ENCODE data around the gene HIPK4. TPM values are rescaled to one million over a fixed set of nuclear protein-coding genes. Genes with fewer than 3 reads are reported as not detected.

The HIPK4 gene
- polyA plus RNA-seq, 2 of the 4 experiments (the other 2 are of a cell fraction): 0.18 to 0.25 TPM

DNA sequence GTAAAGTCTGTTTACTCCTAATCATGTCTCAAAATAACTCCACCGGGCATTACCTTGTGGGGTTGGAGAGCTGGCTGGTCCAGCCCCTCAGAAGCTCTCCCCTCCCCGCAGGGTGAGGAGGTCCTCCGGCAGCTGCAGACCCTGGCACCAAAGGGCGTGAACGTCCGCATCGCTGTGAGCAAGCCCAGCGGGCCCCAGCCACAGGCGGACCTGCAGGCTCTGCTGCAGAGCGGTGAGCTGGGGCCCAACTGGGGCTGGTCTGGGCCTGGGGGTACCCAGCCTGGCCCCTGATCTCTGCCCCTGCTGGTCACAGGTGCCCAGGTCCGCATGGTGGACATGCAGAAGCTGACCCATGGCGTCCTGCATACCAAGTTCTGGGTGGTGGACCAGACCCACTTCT, 20.2 kb downstream of the HIPK4 start:
- CTCF ChIA-PET: interaction anchor here (1.4 to 4.4 kb wide), 4 partner anchors 10 to 65 kb away, joined by 8 to 16 read pairs (median 11); partner anchors contain the start of gene HIPK4
- DNase-seq (ENCODE audit: low read depth in 1 of 2, low spot score in 1 of 2) (no peak), ATAC-seq (no peak), FAIRE-seq (no peak)
- TF ChIP-seq, protein P1, sequence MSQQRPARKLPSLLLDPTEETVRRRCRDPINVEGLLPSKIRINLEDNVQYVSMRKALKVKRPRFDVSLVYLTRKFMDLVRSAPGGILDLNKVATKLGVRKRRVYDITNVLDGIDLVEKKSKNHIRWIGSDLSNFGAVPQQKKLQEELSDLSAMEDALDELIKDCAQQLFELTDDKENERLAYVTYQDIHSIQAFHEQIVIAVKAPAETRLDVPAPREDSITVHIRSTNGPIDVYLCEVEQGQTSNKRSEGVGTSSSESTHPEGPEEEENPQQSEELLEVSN (IDR thresholded peaks at IDR 0.05; ENCODE audit: borderline replicate concordance, low read depth): no peak
- TF ChIP-seq CBX2 (IDR thresholded peaks at IDR 0.05; ENCODE audit: borderline replicate concordance, low read depth) (no peak), EHMT2 (IDR thresholded peaks at IDR 0.05; ENCODE audit: low read depth) (no peak), ZC3H11A (IDR thresholded peaks at IDR 0.05) (no peak), ZFP36 (IDR thresholded peaks at IDR 0.05; ENCODE audit: borderline replicate concordance, partially characterized antibody) (no peak), HEYL (CRISPR knock-in tag; IDR thresholded peaks at IDR 0.05) (no peak), CEBPB (IDR thresholded peaks at IDR 0.05) (no peak), HOXB13 (CRISPR knock-in tag; IDR thresholded peaks at IDR 0.05; ENCODE audit: low read depth) (no peak), FOSL2 (IDR thresholded peaks at IDR 0.05) (no peak), FOSL2 (CRISPR knock-in tag; IDR thresholded peaks at IDR 0.05) (no peak), GATA3 (IDR thresholded peaks at IDR 0.05; ENCODE audit: borderline replicate concordance) (no peak), MAFK (IDR thresholded peaks at IDR 0.05; ENCODE audit: partially characterized antibody) (no peak), RARB (CRISPR knock-in tag; IDR thresholded peaks at IDR 0.05) (no peak), EHF (CRISPR knock-in tag; IDR thresholded peaks at IDR 0.05) (no peak)
- TF ChIP-seq, protein P2, sequence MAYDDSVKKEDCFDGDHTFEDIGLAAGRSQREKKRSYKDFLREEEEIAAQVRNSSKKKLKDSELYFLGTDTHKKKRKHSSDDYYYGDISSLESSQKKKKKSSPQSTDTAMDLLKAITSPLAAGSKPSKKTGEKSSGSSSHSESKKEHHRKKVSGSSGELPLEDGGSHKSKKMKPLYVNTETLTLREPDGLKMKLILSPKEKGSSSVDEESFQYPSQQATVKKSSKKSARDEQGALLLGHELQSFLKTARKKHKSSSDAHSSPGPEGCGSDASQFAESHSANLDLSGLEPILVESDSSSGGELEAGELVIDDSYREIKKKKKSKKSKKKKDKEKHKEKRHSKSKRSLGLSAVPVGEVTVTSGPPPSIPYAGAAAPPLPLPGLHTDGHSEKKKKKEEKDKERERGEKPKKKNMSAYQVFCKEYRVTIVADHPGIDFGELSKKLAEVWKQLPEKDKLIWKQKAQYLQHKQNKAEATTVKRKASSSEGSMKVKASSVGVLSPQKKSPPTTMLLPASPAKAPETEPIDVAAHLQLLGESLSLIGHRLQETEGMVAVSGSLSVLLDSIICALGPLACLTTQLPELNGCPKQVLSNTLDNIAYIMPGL (CRISPR knock-in tag; IDR thresholded peaks at IDR 0.05; ENCODE audit: borderline replicate concordance): no peak
- no peak overlapping the region for H3K4me2 ChIP-seq
- H3K9me3 ChIP-seq: no peaks in the 10 kb centered on the region
- peaks cover 16% of the 10 kb centered on the region for H3K4me1 ChIP-seq
- no peak overlapping the region for H3K4me3 ChIP-seq
- 87% methylated on average over 12 of the region's 12 CpGs for WGBS (ENCODE audit: missing lambda C conversion rate)
- H3K27ac ChIP-seq: no peak overlapping the region
- POLR2A ChIA-PET: interaction anchor here (0.6 to 1.1 kb wide), 2 partner anchors 38 to 51 kb away, joined by 3 to 4 read pairs; no protein-coding TSS in a partner anchor

DNA sequence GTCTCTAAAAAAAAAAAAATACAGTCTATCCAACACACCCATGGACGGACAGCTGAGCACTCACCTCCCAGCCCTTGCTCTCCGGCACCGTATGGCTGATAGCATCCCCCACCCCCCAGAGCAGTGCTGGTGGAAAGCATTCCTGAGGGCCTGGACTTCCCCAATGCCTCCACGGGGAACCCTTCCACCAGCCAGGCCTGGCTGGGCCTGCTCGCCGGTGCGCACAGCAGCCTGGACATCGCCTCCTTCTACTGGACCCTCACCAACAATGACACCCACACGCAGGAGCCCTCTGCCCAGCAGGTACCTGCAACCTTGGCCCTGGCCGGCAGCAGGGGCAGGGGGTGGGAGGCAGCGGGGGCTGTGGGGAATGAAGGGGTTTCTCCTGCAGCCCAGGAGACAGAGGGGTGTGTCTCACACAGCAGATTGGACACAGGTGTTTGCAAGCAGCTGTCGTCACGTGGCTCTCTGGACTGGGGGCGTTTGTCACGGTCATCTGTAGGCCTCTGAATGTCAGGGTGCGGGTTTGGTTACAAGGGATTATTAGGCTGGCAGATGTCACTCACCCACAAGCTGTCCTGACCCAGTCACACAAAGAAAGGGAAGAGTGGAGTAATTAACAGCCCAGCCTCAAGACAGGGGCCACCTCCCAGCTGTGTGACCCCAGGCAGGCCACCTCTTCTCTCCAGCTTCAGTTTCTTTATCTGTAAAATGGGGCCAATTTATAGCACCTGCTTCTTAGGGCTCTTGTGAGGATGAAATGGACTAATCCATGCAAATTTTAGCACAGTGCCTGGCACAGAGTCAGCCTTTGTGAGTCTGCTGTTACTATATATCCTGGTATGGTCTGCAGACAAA, 22.2 kb downstream of the HIPK4 start:
- ATAC-seq (no peak), DNase-seq (ENCODE audit: low read depth in 1 of 2, low spot score in 1 of 2) (no peak), FAIRE-seq (no peak)
- POLR2A ChIA-PET: interaction anchor here (0.6 kb wide), 1 partner anchor 277 kb away, joined by 3 read pairs; the partner anchor contains the start of gene ZNF780A
- WGBS (ENCODE audit: missing lambda C conversion rate): 94% methylated on average over 14 of the region's 16 CpGs
- 0 out of 2 replicates have a peak, but pooled peaks have one; percentile 19 for TF ChIP-seq KDM1A (IDR thresholded peaks at IDR 0.05; ENCODE audit: low read depth)
- TF ChIP-seq, protein P1 (IDR thresholded peaks at IDR 0.05; ENCODE audit: borderline replicate concordance, low read depth): no peak
- Histone ChIP-seq H3K4me2 (no peak overlapping the region), H3K9me3 (no peaks in the 10 kb centered on the region), H3K4me3 (no peak overlapping the region), H3K4me1 (peaks cover 16% of the 10 kb centered on the region), H3K27ac (no peak overlapping the region)
- CTCF ChIA-PET: interaction anchor here (0.5 to 5.5 kb wide), 6 partner anchors 12 to 446 kb away, joined by 3 to 36 read pairs (median 14); no protein-coding TSS in a partner anchor
